ENCODE measurements around the gene UTP14C.

UTP14C gene

GRCh38 chr13:51988988-51989618 is 35.4 kb upstream of the UTP14C start:
- no peak for TF ChIP-seq ZNF70 (CRISPR knock-in tag; IDR thresholded peaks at IDR 0.05)
- TF ChIP-seq TCF4 (CRISPR knock-in tag; IDR thresholded peaks at IDR 0.05; ENCODE audit: borderline replicate concordance): no peak
- TF ChIP-seq CSDC2 (CRISPR knock-in tag; IDR thresholded peaks at IDR 0.05): no peak
- no peak for TF ChIP-seq ESRRG (CRISPR knock-in tag; IDR thresholded peaks at IDR 0.05)
- TF ChIP-seq CREB5 (CRISPR knock-in tag; IDR thresholded peaks at IDR 0.05; ENCODE audit: low read depth): no peak
- no peak for TF ChIP-seq OSR1 (CRISPR knock-in tag; IDR thresholded peaks at IDR 0.05)
- no peak for TF ChIP-seq ZNF565 (CRISPR knock-in tag; conservative IDR thresholded peaks at IDR 0.05; ENCODE audit: low read depth)
- TF ChIP-seq RARB (CRISPR knock-in tag; IDR thresholded peaks at IDR 0.05): no peak

GRCh38 chr13:51993713-51994112 is 30.8 kb upstream of the UTP14C start:
- TF ChIP-seq TCF4 (CRISPR knock-in tag; IDR thresholded peaks at IDR 0.05; ENCODE audit: borderline replicate concordance) (no peak), CREB5 (CRISPR knock-in tag; IDR thresholded peaks at IDR 0.05; ENCODE audit: low read depth) (no peak), GLIS3 (CRISPR knock-in tag; IDR thresholded peaks at IDR 0.05) (no peak), ISL1 (CRISPR knock-in tag; IDR thresholded peaks at IDR 0.05) (no peak), BACH2 (CRISPR knock-in tag; IDR thresholded peaks at IDR 0.05; ENCODE audit: borderline replicate concordance) (no peak)
- no peak for ATAC-seq

More at GRCh38 chr13:51988988-51989618, 35.4 kb upstream of the UTP14C start:
- no peak for ATAC-seq

GRCh38 chr13:51995677-51996551 is 28.6 kb upstream of the UTP14C start:
- no peak; the same call in 2 of the 3 replicates for ATAC-seq
- TF ChIP-seq POU6F1 (CRISPR knock-in tag; IDR thresholded peaks at IDR 0.05; ENCODE audit: borderline replicate concordance, low read depth) (no peak), ZC3H10 (CRISPR knock-in tag; IDR thresholded peaks at IDR 0.05) (no peak), ZFP3 (CRISPR knock-in tag; IDR thresholded peaks at IDR 0.05) (no peak), RARB (CRISPR knock-in tag; IDR thresholded peaks at IDR 0.05) (no peak), BACH2 (CRISPR knock-in tag; IDR thresholded peaks at IDR 0.05; ENCODE audit: borderline replicate concordance) (no peak), ISL1 (CRISPR knock-in tag; IDR thresholded peaks at IDR 0.05) (no peak), ESRRG (CRISPR knock-in tag; IDR thresholded peaks at IDR 0.05) (no peak), CSDC2 (CRISPR knock-in tag; IDR thresholded peaks at IDR 0.05) (no peak), PPARA (CRISPR knock-in tag; IDR thresholded peaks at IDR 0.05; ENCODE audit: borderline replicate concordance) (no peak), GLIS3 (CRISPR knock-in tag; IDR thresholded peaks at IDR 0.05) (no peak), CREB5 (CRISPR knock-in tag; IDR thresholded peaks at IDR 0.05; ENCODE audit: low read depth) (no peak), TCF4 (CRISPR knock-in tag; IDR thresholded peaks at IDR 0.05; ENCODE audit: borderline replicate concordance) (no peak), OSR1 (CRISPR knock-in tag; IDR thresholded peaks at IDR 0.05) (no peak), PATZ1 (CRISPR knock-in tag; IDR thresholded peaks at IDR 0.05; ENCODE audit: borderline replicate concordance) (no peak), ZNF8 (CRISPR knock-in tag; IDR thresholded peaks at IDR 0.05) (no peak)

- no peak for ATAC-seq
- TF ChIP-seq PPARA (CRISPR knock-in tag; IDR thresholded peaks at IDR 0.05; ENCODE audit: borderline replicate concordance): no peak
- TF ChIP-seq BACH2 (CRISPR knock-in tag; IDR thresholded peaks at IDR 0.05; ENCODE audit: borderline replicate concordance): no peak
- TF ChIP-seq CREB5 (CRISPR knock-in tag; IDR thresholded peaks at IDR 0.05; ENCODE audit: low read depth): no peak
- no peak for TF ChIP-seq GLIS3 (CRISPR knock-in tag; IDR thresholded peaks at IDR 0.05)
- TF ChIP-seq ZNF70 (CRISPR knock-in tag; IDR thresholded peaks at IDR 0.05): no peak
- no peak for TF ChIP-seq TOX (CRISPR knock-in tag; IDR thresholded peaks at IDR 0.05; ENCODE audit: borderline replicate concordance)
- no peak for TF ChIP-seq CSRNP3 (CRISPR knock-in tag; IDR thresholded peaks at IDR 0.05)
- no peak for TF ChIP-seq ZNF565 (CRISPR knock-in tag; conservative IDR thresholded peaks at IDR 0.05; ENCODE audit: low read depth)
- no peak for TF ChIP-seq TCF4 (CRISPR knock-in tag; IDR thresholded peaks at IDR 0.05; ENCODE audit: borderline replicate concordance)
- no peak for TF ChIP-seq POU6F1 (CRISPR knock-in tag; IDR thresholded peaks at IDR 0.05; ENCODE audit: borderline replicate concordance, low read depth)
- no peak for TF ChIP-seq CSDC2 (CRISPR knock-in tag; IDR thresholded peaks at IDR 0.05)
Observed at GRCh38 chr13:51996641-51997040, 27.9 kb upstream of the UTP14C start.

All from SK-N-SH treated with all-trans-retinoic acid at 6 μM for 48 hours (cell line).